GM21786 (cell line): Measurements from ENCODE around the gene SCG2.

ENCODE experiments used
- ATAC-seq: cut with Tn5 transposase; IDR thresholded peaks from one replicate; pipeline ENCODE4 v1.9.1; 2021; ENCODE audit not compliant: unreplicated experiment

SCG2 gene

GRCh38 chr2:223582001-223582400 is 20.2 kb downstream of the SCG2 start:
- ATAC-seq = no peak

- ATAC-seq = no peak
Measured at GRCh38 chr2:223580951-223581350, 21.2 kb downstream of the SCG2 start.

- no peak for ATAC-seq
Measured at GRCh38 chr2:223578846-223579245, 23.3 kb downstream of the SCG2 start.

- ATAC-seq = no peak
Measured at GRCh38 chr2:223576873-223577272, 25.3 kb downstream of the SCG2 start.

GRCh38 chr2:223570784-223571183 is 31.4 kb downstream of the SCG2 start:
- no peak for ATAC-seq

GRCh38 chr2:223566396-223566795 is 35.8 kb downstream of the SCG2 start:
- no peak for ATAC-seq

GRCh38 chr2:223563462-223563861 is 38.7 kb downstream of the SCG2 start:
- no peak for ATAC-seq

GRCh38 chr2:223562078-223562477 is 40.1 kb downstream of the SCG2 start:
- ATAC-seq = no peak

GRCh38 chr2:223560749-223561435 is 41.3 kb downstream of the SCG2 start:
- ATAC-seq = no peak

- no peak for ATAC-seq
Measured at GRCh38 chr2:223558970-223559369, 43.2 kb downstream of the SCG2 start.

GRCh38 chr2:223554923-223555322 is 47.2 kb downstream of the SCG2 start:
- no peak for ATAC-seq

GRCh38 chr2:223549215-223549614 is 52.9 kb downstream of the SCG2 start:
- ATAC-seq = no peak

- no peak for ATAC-seq
Measured at GRCh38 chr2:223548194-223548593, 54.0 kb downstream of the SCG2 start.
